Panc1 (cell line): ENCODE results near the gene MCTP1.

ENCODE experiments used
- CTCF ChIP-seq: fragments of 450-650 bp; IDR thresholded peaks from 2 replicates; pipeline ENCODE4 v1.5.1; 2017; ENCODE audit warnings: mild to moderate bottlenecking
- TCF7L2 ChIP-seq: IDR thresholded peaks from 2 replicates; pipeline ENCODE4 v1.6.1; 2011; ENCODE audit warnings: mild to moderate bottlenecking, low read depth, low read length, inconsistent platforms

- TF ChIP-seq TCF7L2 (no peak), CTCF (peak; percentile 12; the same call in 1 of the 2 replicates)
These were observed 231.6 kb downstream of the MCTP1 start for GRCh38 chr5:95053253-95053652.
